Nucleus accumbens (tissue), 56 donors: ENCODE measurements around the gene CNOT4.
A peak's percentile ranks its signal among the peaks of the same experiment; 100 is the strongest.
"Not testable (repeated sequence)": the region's sequence is repeated elsewhere in the genome, so short reads cannot be mapped to it uniquely, and the experiment has no call there.

Source experiments
- DNase-seq, 56 donors: peaks; one replicate each; lab custom pipeline; 2025; lab: John Stamatoyannopoulos, UW

CNOT4 gene

GRCh38 chr7:135333946-135334345 is 176.0 kb downstream of the CNOT4 start:
- no peak for DNase-seq

- no peak for DNase-seq
These were observed 176.7 kb downstream of the CNOT4 start for GRCh38 chr7:135333200-135333599.

- no peak for DNase-seq
These were observed 179.8 kb downstream of the CNOT4 start for GRCh38 chr7:135330088-135330487.

- no peak for DNase-seq
These were observed 181.4 kb downstream of the CNOT4 start for GRCh38 chr7:135328526-135328925.

GRCh38 chr7:135328053-135328452 is 181.8 kb downstream of the CNOT4 start:
- no peak for DNase-seq

GRCh38 chr7:135327458-135327857 is 182.4 kb downstream of the CNOT4 start:
- DNase-seq, result no peak

- no peak for DNase-seq
These were observed 183.1 kb downstream of the CNOT4 start for GRCh38 chr7:135326636-135327280.

- DNase-seq, result no peak
These were observed 187.1 kb downstream of the CNOT4 start for GRCh38 chr7:135322571-135323340.

GRCh38 chr7:135321556-135321955 is 188.3 kb downstream of the CNOT4 start:
- peak in 1 of 56 donors; percentile 7 for DNase-seq

GRCh38 chr7:135320953-135321352 is 188.9 kb downstream of the CNOT4 start:
- not testable (repeated sequence) for DNase-seq

GRCh38 chr7:135320268-135320667 is 189.6 kb downstream of the CNOT4 start:
- DNase-seq, result peak in 33 of 56 donors; percentile 4 to 78 (median 29)

GRCh38 chr7:135317676-135318325 is 192.1 kb downstream of the CNOT4 start:
- no peak for DNase-seq

- DNase-seq, result no peak
These were observed 193.1 kb downstream of the CNOT4 start for GRCh38 chr7:135316648-135317313.

- DNase-seq, result no peak
These were observed 195.9 kb downstream of the CNOT4 start for GRCh38 chr7:135313971-135314370.
